ENCODE measurements around the gene SV2C. TPM values are rescaled to one million over a fixed set of nuclear protein-coding genes. Genes with fewer than 3 reads are reported as not detected.

The SV2C gene
- total and polyA plus RNA-seq, 2 donors (not counting 1 experiment from before 2014, with no cell fraction given): not detected

DNA sequence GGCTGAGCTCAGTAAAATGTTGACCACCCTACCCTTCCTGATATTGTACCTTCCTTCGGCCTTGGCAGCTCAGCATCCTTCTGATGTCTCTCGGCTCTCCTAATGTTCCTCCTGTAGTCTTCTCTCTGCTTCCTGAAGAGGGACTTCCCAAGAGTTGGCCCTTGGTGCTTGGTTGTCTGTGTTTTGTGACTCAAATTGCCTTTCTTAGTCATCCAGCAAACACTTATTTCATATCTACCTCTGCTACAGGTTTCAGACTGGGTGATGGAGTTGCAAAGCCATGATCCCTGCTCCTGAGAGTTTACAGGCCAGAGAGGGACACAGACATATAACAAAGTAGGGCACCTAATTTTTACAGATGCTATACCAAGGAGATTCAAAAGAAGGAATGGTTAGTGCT, 70.1 kb downstream of the SV2C start:
- Histone ChIP-seq H2AFZ (ENCODE audit: low read length) (no peak overlapping the region), H3K4me3 (replicated peaks in 1 of 4; ENCODE audit: control extremely low read depth in 1 of 4, insufficient read depth in 1 of 4, low read depth in 3 of 4, low read length in 4 of 4) (no peak overlapping the region), H3K9ac (ENCODE audit: insufficient read depth, low read length) (no peak overlapping the region), H3K27me3 (ENCODE audit: control insufficient read depth, insufficient read depth, low read length) (no peaks in the 10 kb centered on the region), H3K36me3 (ENCODE audit: control insufficient read depth, insufficient read depth, low read length) (no peaks in the 10 kb centered on the region), H3K9me3 (ENCODE audit: control insufficient read depth, insufficient read depth, low read depth, low read length) (no peaks in the 10 kb centered on the region), H3K4me2 (ENCODE audit: extremely low read depth, insufficient read depth, low read length) (no peak overlapping the region), H3K4me1 (ENCODE audit: control insufficient read depth, extremely low read depth, insufficient read depth, low read length) (no peaks in the 10 kb centered on the region), H4K20me1 (ENCODE audit: control insufficient read depth, extremely low read depth, insufficient read depth, low read length) (no peaks in the 10 kb centered on the region), H3K27ac (ENCODE audit: insufficient read depth, low read length) (no peak overlapping the region), H3K79me2 (ENCODE audit: control insufficient read depth, insufficient read depth, low read length) (no peaks in the 10 kb centered on the region)
- DNase-seq (ENCODE audit: low read depth in 2 of 2): no peak
- TF ChIP-seq EZH2 (IDR thresholded peaks at IDR 0.05; ENCODE audit: low read length, missing control alignments): no peak
- TF ChIP-seq, protein P1, sequence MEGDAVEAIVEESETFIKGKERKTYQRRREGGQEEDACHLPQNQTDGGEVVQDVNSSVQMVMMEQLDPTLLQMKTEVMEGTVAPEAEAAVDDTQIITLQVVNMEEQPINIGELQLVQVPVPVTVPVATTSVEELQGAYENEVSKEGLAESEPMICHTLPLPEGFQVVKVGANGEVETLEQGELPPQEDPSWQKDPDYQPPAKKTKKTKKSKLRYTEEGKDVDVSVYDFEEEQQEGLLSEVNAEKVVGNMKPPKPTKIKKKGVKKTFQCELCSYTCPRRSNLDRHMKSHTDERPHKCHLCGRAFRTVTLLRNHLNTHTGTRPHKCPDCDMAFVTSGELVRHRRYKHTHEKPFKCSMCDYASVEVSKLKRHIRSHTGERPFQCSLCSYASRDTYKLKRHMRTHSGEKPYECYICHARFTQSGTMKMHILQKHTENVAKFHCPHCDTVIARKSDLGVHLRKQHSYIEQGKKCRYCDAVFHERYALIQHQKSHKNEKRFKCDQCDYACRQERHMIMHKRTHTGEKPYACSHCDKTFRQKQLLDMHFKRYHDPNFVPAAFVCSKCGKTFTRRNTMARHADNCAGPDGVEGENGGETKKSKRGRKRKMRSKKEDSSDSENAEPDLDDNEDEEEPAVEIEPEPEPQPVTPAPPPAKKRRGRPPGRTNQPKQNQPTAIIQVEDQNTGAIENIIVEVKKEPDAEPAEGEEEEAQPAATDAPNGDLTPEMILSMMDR (conservative IDR thresholded peaks at IDR 0.05 in 1 of 2, IDR thresholded peaks at IDR 0.05 in 1 of 2; ENCODE audit: low read depth in 1 of 2, low read length in 2 of 2): no peak

DNA sequence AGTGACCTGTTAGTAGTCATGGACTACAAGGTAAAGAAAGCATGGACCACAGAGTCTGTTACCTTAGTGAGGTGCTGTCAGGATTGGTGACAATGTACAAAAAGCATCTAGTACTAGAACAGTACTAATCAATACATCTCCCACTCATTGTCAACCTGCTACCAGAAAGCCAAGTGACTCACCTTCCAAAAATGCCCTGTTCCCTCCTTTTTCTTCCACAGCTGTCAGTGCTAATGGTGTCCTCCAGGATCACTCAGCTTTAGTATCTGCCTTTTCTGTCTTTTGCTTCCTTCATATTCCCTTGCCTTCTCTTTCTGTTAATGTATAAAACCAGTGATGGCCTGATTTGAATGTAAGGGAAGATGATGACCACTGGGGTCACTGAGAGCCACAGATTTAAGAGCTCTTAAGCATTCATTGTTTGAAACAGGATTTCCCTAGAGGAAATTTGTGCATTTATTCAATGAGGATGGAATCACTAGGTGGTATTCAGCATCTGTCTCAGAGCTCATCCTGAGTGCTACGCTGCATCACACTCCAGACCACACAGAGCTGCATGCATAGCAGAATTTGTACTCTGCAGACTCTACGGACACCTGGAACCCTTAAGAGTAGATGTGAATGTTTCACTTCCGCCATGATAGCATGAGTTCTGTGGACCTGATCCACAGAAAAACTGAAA, 71.0 kb downstream of the SV2C start:
- no peak for DNase-seq (ENCODE audit: low read depth in 2 of 2)
- no peak overlapping the region for H3K4me2 ChIP-seq (ENCODE audit: extremely low read depth, insufficient read depth, low read length)
- H4K20me1 ChIP-seq (ENCODE audit: control insufficient read depth, extremely low read depth, insufficient read depth, low read length): no peaks in the 10 kb centered on the region
- H3K4me3 ChIP-seq (replicated peaks in 1 of 4; ENCODE audit: control extremely low read depth in 1 of 4, insufficient read depth in 1 of 4, low read depth in 3 of 4, low read length in 4 of 4): no peak overlapping the region
- H3K9me3 ChIP-seq (ENCODE audit: control insufficient read depth, insufficient read depth, low read depth, low read length): no peaks in the 10 kb centered on the region
- H2AFZ ChIP-seq (ENCODE audit: low read length): no peak overlapping the region
- no peak overlapping the region for H3K27ac ChIP-seq (ENCODE audit: insufficient read depth, low read length)
- H3K36me3 ChIP-seq (ENCODE audit: control insufficient read depth, insufficient read depth, low read length): no peaks in the 10 kb centered on the region
- H3K9ac ChIP-seq (ENCODE audit: insufficient read depth, low read length): no peak overlapping the region
- no peaks in the 10 kb centered on the region for H3K27me3 ChIP-seq (ENCODE audit: control insufficient read depth, insufficient read depth, low read length)
- H3K79me2 ChIP-seq (ENCODE audit: control insufficient read depth, insufficient read depth, low read length): no peaks in the 10 kb centered on the region
- no peak for TF ChIP-seq EZH2 (IDR thresholded peaks at IDR 0.05; ENCODE audit: low read length, missing control alignments)
- TF ChIP-seq, protein P1 (conservative IDR thresholded peaks at IDR 0.05 in 1 of 2, IDR thresholded peaks at IDR 0.05 in 1 of 2; ENCODE audit: low read depth in 1 of 2, low read length in 2 of 2): no peak
- H3K4me1 ChIP-seq (ENCODE audit: control insufficient read depth, extremely low read depth, insufficient read depth, low read length): no peaks in the 10 kb centered on the region

DNA sequence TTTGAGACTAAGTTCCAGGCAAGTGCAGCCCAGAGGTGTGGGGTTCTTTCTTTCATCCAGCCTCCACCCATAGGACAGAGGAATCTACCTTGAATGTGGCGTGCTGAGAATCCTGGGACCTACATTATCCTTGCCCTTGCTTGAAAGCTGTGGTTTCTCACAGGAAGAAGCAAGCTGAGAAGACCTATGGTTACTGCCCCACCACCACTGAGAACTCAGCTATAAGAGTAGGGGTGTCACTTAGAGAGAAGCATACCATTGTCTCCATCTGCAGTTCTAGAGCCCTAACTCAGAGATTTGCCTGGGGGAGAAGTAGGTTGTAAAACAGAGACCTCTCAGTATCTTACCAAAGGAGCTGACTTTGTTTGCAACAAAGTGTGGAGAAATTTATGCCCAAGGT, 72.4 kb downstream of the SV2C start:
- H3K79me2 ChIP-seq (ENCODE audit: control insufficient read depth, insufficient read depth, low read length): no peaks in the 10 kb centered on the region
- H3K36me3 ChIP-seq (ENCODE audit: control insufficient read depth, insufficient read depth, low read length): no peaks in the 10 kb centered on the region
- no peaks in the 10 kb centered on the region for H3K27me3 ChIP-seq (ENCODE audit: control insufficient read depth, insufficient read depth, low read length)
- H3K4me3 ChIP-seq (replicated peaks in 1 of 4; ENCODE audit: control extremely low read depth in 1 of 4, insufficient read depth in 1 of 4, low read depth in 3 of 4, low read length in 4 of 4): no peak overlapping the region
- no peak overlapping the region for H3K9ac ChIP-seq (ENCODE audit: insufficient read depth, low read length)
- no peak overlapping the region for H2AFZ ChIP-seq (ENCODE audit: low read length)
- no peak for DNase-seq (ENCODE audit: low read depth in 2 of 2)
- TF ChIP-seq, protein P1 (conservative IDR thresholded peaks at IDR 0.05 in 1 of 2, IDR thresholded peaks at IDR 0.05 in 1 of 2; ENCODE audit: low read depth in 1 of 2, low read length in 2 of 2): no peak
- no peak for TF ChIP-seq EZH2 (IDR thresholded peaks at IDR 0.05; ENCODE audit: low read length, missing control alignments)
- H3K4me2 ChIP-seq (ENCODE audit: extremely low read depth, insufficient read depth, low read length): no peak overlapping the region
- no peak overlapping the region for H3K27ac ChIP-seq (ENCODE audit: insufficient read depth, low read length)
- no peaks in the 10 kb centered on the region for H4K20me1 ChIP-seq (ENCODE audit: control insufficient read depth, extremely low read depth, insufficient read depth, low read length)
- H3K4me1 ChIP-seq (ENCODE audit: control insufficient read depth, extremely low read depth, insufficient read depth, low read length): no peaks in the 10 kb centered on the region
- H3K9me3 ChIP-seq (ENCODE audit: control insufficient read depth, insufficient read depth, low read depth, low read length): no peaks in the 10 kb centered on the region

Data from fibroblast of lung (primary cell).